Measurements from ENCODE around the gene SUCLG2. TPM values are rescaled to one million over a fixed set of nuclear protein-coding genes. Genes with fewer than 3 reads are reported as not detected.

The SUCLG2 gene
- total RNA-seq, 1 experiment from 2014 or later: 59.4 TPM

DNA sequence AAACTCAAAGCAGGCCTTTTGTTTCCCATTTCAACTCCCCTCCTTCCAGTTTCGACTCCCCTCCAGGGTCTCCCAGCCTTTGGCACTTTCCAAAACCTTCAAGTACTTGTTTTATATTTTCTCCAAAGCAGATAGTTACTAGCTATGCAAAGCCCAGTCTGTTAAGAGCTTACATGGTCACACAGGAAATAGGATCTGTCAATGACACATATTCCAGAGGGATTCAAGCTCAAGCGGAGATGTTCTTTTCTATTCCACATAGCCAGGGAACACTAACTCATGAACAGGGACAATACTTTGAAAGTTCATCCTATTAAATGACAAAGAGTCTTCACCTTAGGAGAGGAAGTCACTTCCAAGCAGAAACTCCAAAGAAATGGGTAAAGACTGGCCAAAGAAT, 18.6 kb downstream of the SUCLG2 start:
- POLR2A ChIA-PET (ENCODE audit: unreplicated experiment): no interaction called here
- H3K27ac ChIP-seq: no peak overlapping the region
- CTCF ChIA-PET: interaction anchor here (0.7 kb wide), 1 partner anchor 19 kb away, joined by 7 read pairs; the partner anchor contains the start of gene SUCLG2
- intact Hi-C loops (cut with micrococcal nuclease; ENCODE audit: unreplicated experiment): no loop called here
- TF ChIP-seq EZH2 (IDR thresholded peaks at IDR 0.05; ENCODE audit: low read depth): no peak
- TF ChIP-seq, protein P1, sequence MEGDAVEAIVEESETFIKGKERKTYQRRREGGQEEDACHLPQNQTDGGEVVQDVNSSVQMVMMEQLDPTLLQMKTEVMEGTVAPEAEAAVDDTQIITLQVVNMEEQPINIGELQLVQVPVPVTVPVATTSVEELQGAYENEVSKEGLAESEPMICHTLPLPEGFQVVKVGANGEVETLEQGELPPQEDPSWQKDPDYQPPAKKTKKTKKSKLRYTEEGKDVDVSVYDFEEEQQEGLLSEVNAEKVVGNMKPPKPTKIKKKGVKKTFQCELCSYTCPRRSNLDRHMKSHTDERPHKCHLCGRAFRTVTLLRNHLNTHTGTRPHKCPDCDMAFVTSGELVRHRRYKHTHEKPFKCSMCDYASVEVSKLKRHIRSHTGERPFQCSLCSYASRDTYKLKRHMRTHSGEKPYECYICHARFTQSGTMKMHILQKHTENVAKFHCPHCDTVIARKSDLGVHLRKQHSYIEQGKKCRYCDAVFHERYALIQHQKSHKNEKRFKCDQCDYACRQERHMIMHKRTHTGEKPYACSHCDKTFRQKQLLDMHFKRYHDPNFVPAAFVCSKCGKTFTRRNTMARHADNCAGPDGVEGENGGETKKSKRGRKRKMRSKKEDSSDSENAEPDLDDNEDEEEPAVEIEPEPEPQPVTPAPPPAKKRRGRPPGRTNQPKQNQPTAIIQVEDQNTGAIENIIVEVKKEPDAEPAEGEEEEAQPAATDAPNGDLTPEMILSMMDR (conservative IDR thresholded peaks at IDR 0.05): no peak
- H3K79me2 ChIP-seq (ENCODE audit: low read depth): no peaks in the 10 kb centered on the region
- DNase-seq: no peak
- no peaks in the 10 kb centered on the region for H3K9me2 ChIP-seq (ENCODE audit: insufficient read depth)
- H4K20me1 ChIP-seq (ENCODE audit: insufficient read depth): peaks cover 3% of the 10 kb centered on the region; the same call in 1 of the 2 replicates
- no peaks in the 10 kb centered on the region for H3K36me3 ChIP-seq (ENCODE audit: low read depth)
- no peaks in the 10 kb centered on the region for H3F3A ChIP-seq (ENCODE audit: insufficient read depth, low read depth)
- H3K27me3 ChIP-seq (ENCODE audit: insufficient read depth, low read depth): no peaks in the 10 kb centered on the region
- H3K9me3 ChIP-seq (ENCODE audit: insufficient read depth, low read depth): no peaks in the 10 kb centered on the region
- no TSS peak for BruUV-seq (replicated peaks)
- H3K4me2 ChIP-seq: no peak overlapping the region
- H2AFZ ChIP-seq: no peak overlapping the region
- no peak overlapping the region for H3K4me3 ChIP-seq
- H3K4me1 ChIP-seq (replicated peaks; ENCODE audit: insufficient read depth): no peaks in the 10 kb centered on the region

DNA sequence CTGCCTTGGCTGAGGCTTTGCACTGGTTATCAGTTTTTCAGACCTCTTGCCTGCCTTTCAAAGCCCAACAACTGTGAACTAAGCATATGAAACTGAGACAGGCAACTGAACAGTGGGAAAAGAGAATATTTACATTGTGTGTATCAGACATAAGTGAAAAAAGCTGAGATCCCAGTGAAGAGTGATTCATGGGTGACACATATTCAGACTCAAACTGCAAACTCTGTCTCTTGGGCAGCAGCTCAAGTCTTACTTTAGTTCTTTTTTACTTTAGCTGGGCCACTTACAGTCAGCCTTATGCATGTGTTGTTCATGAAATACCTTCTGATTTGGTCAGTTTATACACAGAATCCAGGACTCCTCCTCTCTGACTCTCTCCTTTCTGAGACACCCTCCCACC, 19.2 kb downstream of the SUCLG2 start:
- Histone ChIP-seq H3K27me3 (ENCODE audit: insufficient read depth, low read depth) (no peaks in the 10 kb centered on the region), H3K4me1 (replicated peaks; ENCODE audit: insufficient read depth) (no peaks in the 10 kb centered on the region), H3K27ac (no peak overlapping the region), H3K79me2 (ENCODE audit: low read depth) (no peaks in the 10 kb centered on the region), H3K9me3 (ENCODE audit: insufficient read depth, low read depth) (no peaks in the 10 kb centered on the region), H3F3A (ENCODE audit: insufficient read depth, low read depth) (no peaks in the 10 kb centered on the region), H3K4me2 (no peak overlapping the region), H3K4me3 (no peak overlapping the region), H3K9me2 (ENCODE audit: insufficient read depth) (no peaks in the 10 kb centered on the region), H4K20me1 (ENCODE audit: insufficient read depth) (peaks cover 3% of the 10 kb centered on the region; the same call in 1 of the 2 replicates), H2AFZ (no peak overlapping the region), H3K36me3 (ENCODE audit: low read depth) (no peaks in the 10 kb centered on the region)
- intact Hi-C loops (cut with micrococcal nuclease; ENCODE audit: unreplicated experiment): no loop called here
- CTCF ChIA-PET: no interaction called here
- DNase-seq: no peak
- POLR2A ChIA-PET (ENCODE audit: unreplicated experiment): no interaction called here
- TF ChIP-seq, protein P1 (conservative IDR thresholded peaks at IDR 0.05): no peak
- TF ChIP-seq EZH2 (IDR thresholded peaks at IDR 0.05; ENCODE audit: low read depth): no peak
- no TSS peak for BruUV-seq (replicated peaks)

DNA sequence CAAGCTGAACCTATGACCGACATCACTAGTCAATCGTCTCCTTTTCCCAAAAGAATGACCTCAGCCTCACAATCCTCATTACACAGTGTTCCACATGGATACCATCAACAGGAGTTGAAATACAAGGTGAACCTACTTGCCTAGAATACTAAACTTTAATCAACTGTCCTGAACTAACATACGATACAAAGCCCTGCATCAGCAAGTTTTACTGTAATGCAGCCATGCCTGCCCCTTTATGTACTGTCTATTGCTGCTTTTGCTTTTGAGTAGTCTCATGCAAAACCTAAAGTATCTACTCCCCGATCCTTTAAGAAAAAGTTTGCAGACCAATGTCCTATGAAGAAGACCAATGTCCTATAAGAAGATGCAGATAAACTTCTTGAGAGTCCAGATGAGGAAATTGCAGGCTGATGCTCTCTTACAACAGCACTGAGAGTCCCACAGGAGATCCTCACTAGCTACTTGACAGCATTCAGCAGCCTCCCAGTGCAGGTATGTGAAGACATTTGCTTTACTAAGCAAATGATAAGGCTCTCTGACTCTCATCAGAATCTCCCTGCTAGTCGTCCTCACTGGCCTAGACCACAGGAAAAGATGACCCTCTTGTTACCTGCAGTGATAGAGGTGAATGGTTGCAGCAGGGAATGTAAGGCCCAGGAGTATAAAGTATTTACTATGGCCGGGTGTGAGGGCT, 23.6 kb downstream of the SUCLG2 start:
- CTCF ChIA-PET: no interaction called here
- Histone ChIP-seq H3K9me2 (ENCODE audit: insufficient read depth) (no peaks in the 10 kb centered on the region), H3K4me2 (no peak overlapping the region), H3K27me3 (ENCODE audit: insufficient read depth, low read depth) (no peaks in the 10 kb centered on the region), H4K20me1 (ENCODE audit: insufficient read depth) (no peaks in the 10 kb centered on the region), H3K4me1 (replicated peaks; ENCODE audit: insufficient read depth) (no peaks in the 10 kb centered on the region), H3K9me3 (ENCODE audit: insufficient read depth, low read depth) (no peaks in the 10 kb centered on the region), H3K4me3 (no peak overlapping the region), H3K27ac (no peak overlapping the region), H3F3A (ENCODE audit: insufficient read depth, low read depth) (no peaks in the 10 kb centered on the region), H3K79me2 (ENCODE audit: low read depth) (no peaks in the 10 kb centered on the region), H2AFZ (no peak overlapping the region), H3K36me3 (ENCODE audit: low read depth) (no peaks in the 10 kb centered on the region)
- POLR2A ChIA-PET (ENCODE audit: unreplicated experiment): no interaction called here
- no TSS peak for BruUV-seq (replicated peaks)
- no peak for TF ChIP-seq EZH2 (IDR thresholded peaks at IDR 0.05; ENCODE audit: low read depth)
- intact Hi-C loops (cut with micrococcal nuclease; ENCODE audit: unreplicated experiment): no loop called here
- no peak for DNase-seq

DNA sequence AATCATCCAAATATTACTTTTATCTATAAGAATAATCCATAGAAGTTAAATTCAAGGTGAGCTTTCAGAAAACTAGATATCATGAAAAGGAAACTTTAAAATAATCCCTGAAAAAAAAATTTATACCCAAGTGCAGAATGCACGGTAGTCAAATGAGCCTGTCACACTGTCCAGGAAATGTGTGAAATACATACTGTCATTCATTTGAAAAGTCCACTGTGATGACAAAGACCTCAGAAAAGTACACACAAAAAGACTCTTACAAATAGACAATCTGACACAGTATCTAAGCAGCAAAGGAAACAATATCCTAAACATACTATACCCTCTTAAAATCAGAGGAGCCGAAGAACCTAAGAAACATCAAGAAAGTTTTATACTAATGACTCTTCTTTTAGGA, 29.7 kb downstream of the SUCLG2 start:
- Histone ChIP-seq H3K9me2 (ENCODE audit: insufficient read depth) (no peaks in the 10 kb centered on the region), H3K36me3 (ENCODE audit: low read depth) (no peaks in the 10 kb centered on the region), H3K9me3 (ENCODE audit: insufficient read depth, low read depth) (no peaks in the 10 kb centered on the region), H3K4me3 (no peak overlapping the region), H3K4me2 (no peak overlapping the region), H3K4me1 (replicated peaks; ENCODE audit: insufficient read depth) (no peaks in the 10 kb centered on the region), H3K27ac (no peak overlapping the region), H4K20me1 (ENCODE audit: insufficient read depth) (no peaks in the 10 kb centered on the region), H2AFZ (no peak overlapping the region), H3K79me2 (ENCODE audit: low read depth) (no peaks in the 10 kb centered on the region), H3F3A (ENCODE audit: insufficient read depth, low read depth) (no peaks in the 10 kb centered on the region), H3K27me3 (ENCODE audit: insufficient read depth, low read depth) (no peaks in the 10 kb centered on the region)
- ChIA-PET CTCF (no interaction called here), POLR2A (ENCODE audit: unreplicated experiment) (interaction anchor here (0.6 kb wide), 1 partner anchor 23 kb away, joined by 3 read pairs; no protein-coding TSS in a partner anchor)
- TF ChIP-seq, protein P1 (conservative IDR thresholded peaks at IDR 0.05): no peak
- TF ChIP-seq EZH2 (IDR thresholded peaks at IDR 0.05; ENCODE audit: low read depth): no peak
- intact Hi-C loops (cut with micrococcal nuclease; ENCODE audit: unreplicated experiment): no loop called here
- no TSS peak for BruUV-seq (replicated peaks)
- no peak for DNase-seq
